Fibroblast of mammary gland (primary cell): ENCODE results near the gene ADGRG2.

Experiments
- DNase-seq: peaks from one replicate; pipeline ENCODE4 v3.0.0-alpha.2; 2010; ENCODE audit warnings: low read depth
- H3K4me3 ChIP-seq: 2 replicates; pipeline ENCODE4 v1.5.1; 2011; ENCODE audit warnings: low read depth, mild to moderate bottlenecking, low read length, moderate library complexity; ENCODE audit not compliant: control insufficient read depth
- CTCF ChIP-seq: conservative IDR thresholded peaks from 2 replicates; pipeline ENCODE4 v1.5.1; 2011; ENCODE audit warnings: low read depth, low read length, inconsistent platforms; ENCODE audit not compliant: control insufficient read depth, insufficient read depth

Gene ADGRG2

GRCh38 chrX:18946611-18947010 is 175.7 kb downstream of the ADGRG2 start:
- H3K4me3 ChIP-seq, result no peak overlapping the region
- TF ChIP-seq CTCF, result no peak
- DNase-seq, result no peak

GRCh38 chrX:18946157-18946556 is 176.1 kb downstream of the ADGRG2 start:
- no peak overlapping the region for H3K4me3 ChIP-seq
- no peak for TF ChIP-seq CTCF
- no peak for DNase-seq

GRCh38 chrX:18945483-18945882 is 176.8 kb downstream of the ADGRG2 start:
- no peak for TF ChIP-seq CTCF
- no peak overlapping the region for H3K4me3 ChIP-seq
- DNase-seq, result no peak

- no peak for TF ChIP-seq CTCF
- H3K4me3 ChIP-seq, result no peak overlapping the region
- no peak for DNase-seq
These were observed 177.8 kb downstream of the ADGRG2 start for GRCh38 chrX:18944482-18944881.

GRCh38 chrX:18941896-18942295 is 180.4 kb downstream of the ADGRG2 start:
- H3K4me3 ChIP-seq, result no peak overlapping the region
- no peak for TF ChIP-seq CTCF
- no peak for DNase-seq
